ENCODE results near the gene GFOD2. TPM values are rescaled to one million over a fixed set of nuclear protein-coding genes. Genes with fewer than 3 reads are reported as not detected.

GFOD2 gene
- total and polyA plus RNA-seq, 7 donors, result 8.0 to 17.3 (median 11.3) TPM

GRCh38 chr16:67707210-67707609, 11.9 kb downstream of the GFOD2 start:
- H3K27me3 ChIP-seq (ENCODE audit: insufficient read depth in 3 of 3, low read length in 2 of 3), result no peaks in the 10 kb centered on the region
- no peak for TF ChIP-seq CTCF (IDR thresholded peaks at IDR 0.05)
- no peaks in the 10 kb centered on the region for H3K9me3 ChIP-seq
- peaks cover 56% of the 10 kb centered on the region for H3K4me1 ChIP-seq
- peak overlapping the region; percentile 81 for H3K27ac ChIP-seq
- ATAC-seq (no peak), DNase-seq (no peak)
- intact Hi-C loops (cut with DNase I), result no loop called here
- no peak overlapping the region for H3K4me3 ChIP-seq
- 88 to 96% (median 95%) methylated on average over 4 of the region's 4 CpGs for WGBS, 3 donors
- H3K36me3 ChIP-seq (ENCODE audit: insufficient read depth in 1 of 2, low read depth in 1 of 2), result no peaks in the 10 kb centered on the region

- Histone ChIP-seq H3K9me3 (no peaks in the 10 kb centered on the region), H3K27ac (peak overlapping the region; percentile 74), H3K36me3 (ENCODE audit: insufficient read depth in 1 of 2, low read depth in 1 of 2) (no peaks in the 10 kb centered on the region), H3K4me3 (no peak overlapping the region), H3K4me1 (peaks cover 54% of the 10 kb centered on the region), H3K27me3 (ENCODE audit: insufficient read depth in 3 of 3, low read length in 2 of 3) (no peaks in the 10 kb centered on the region)
- WGBS, 3 donors, result 48 to 88% (median 69%) methylated on average over 5 of the region's 5 CpGs
- no peak for TF ChIP-seq CTCF (IDR thresholded peaks at IDR 0.05)
- intact Hi-C loops (cut with DNase I), result no loop called here
- ATAC-seq (peak in 2 of 4 donors; percentile 57 to 62), DNase-seq (no peak)
Observed at GRCh38 chr16:67704110-67704509, 15.0 kb downstream of the GFOD2 start.

GRCh38 chr16:67703626-67704025, 15.5 kb downstream of the GFOD2 start:
- 54 to 68% (median 58%) methylated on average over 2 of the region's 2 CpGs for WGBS, 3 donors
- Histone ChIP-seq H3K9me3 (no peaks in the 10 kb centered on the region), H3K4me1 (peaks cover 51% of the 10 kb centered on the region), H3K4me3 (no peak overlapping the region), H3K27me3 (ENCODE audit: insufficient read depth in 3 of 3, low read length in 2 of 3) (no peaks in the 10 kb centered on the region), H3K27ac (peak overlapping the region; percentile 74), H3K36me3 (ENCODE audit: insufficient read depth in 1 of 2, low read depth in 1 of 2) (no peaks in the 10 kb centered on the region)
- TF ChIP-seq CTCF (IDR thresholded peaks at IDR 0.05), result no peak
- DNase-seq (no peak), ATAC-seq (peak in 2 of 4 donors; percentile 5 to 6)
- intact Hi-C loops (cut with DNase I), result no loop called here

- DNase-seq (no peak), ATAC-seq (peak; percentile 38 to 68 (median 56))
- 62 to 93% (median 77%) methylated on average over 4 of the region's 4 CpGs for WGBS, 3 donors
- Histone ChIP-seq H3K4me3 (no peak overlapping the region), H3K27ac (peak overlapping the region; percentile 74), H3K9me3 (no peaks in the 10 kb centered on the region), H3K36me3 (ENCODE audit: insufficient read depth in 1 of 2, low read depth in 1 of 2) (no peaks in the 10 kb centered on the region), H3K27me3 (ENCODE audit: insufficient read depth in 3 of 3, low read length in 2 of 3) (no peaks in the 10 kb centered on the region), H3K4me1 (peaks cover 36% of the 10 kb centered on the region)
- TF ChIP-seq CTCF (IDR thresholded peaks at IDR 0.05), result no peak
- intact Hi-C loops (cut with DNase I), result no loop called here
Observed at GRCh38 chr16:67702130-67702529, 17.0 kb downstream of the GFOD2 start.

GRCh38 chr16:67701420-67701819, 17.7 kb downstream of the GFOD2 start:
- H3K27ac ChIP-seq, result peak overlapping the region; percentile 74
- H3K27me3 ChIP-seq (ENCODE audit: insufficient read depth in 3 of 3, low read length in 2 of 3), result no peaks in the 10 kb centered on the region
- ATAC-seq, result no peak
- no peaks in the 10 kb centered on the region for H3K9me3 ChIP-seq
- H3K4me3 ChIP-seq, result no peak overlapping the region
- H3K36me3 ChIP-seq (ENCODE audit: insufficient read depth in 1 of 2, low read depth in 1 of 2), result no peaks in the 10 kb centered on the region
- DNase-seq, result no peak
- intact Hi-C loops (cut with DNase I), result no loop called here
- peaks cover 36% of the 10 kb centered on the region for H3K4me1 ChIP-seq
- no peak for TF ChIP-seq CTCF (IDR thresholded peaks at IDR 0.05)
- 94 to 96% (median 96%) methylated on average over 1 of the region's 1 CpG for WGBS, 3 donors

Measured in psoas muscle (tissue), 8 donors.